SK-N-SH (cell line): Measurements from ENCODE around the gene F11. TPM values are rescaled to one million over a fixed set of nuclear protein-coding genes. Genes with fewer than 3 reads are reported as not detected.

Experiments
- CTCF ChIA-PET: fragments of 300-600, 350-600 bp; formaldehyde crosslinking; extraction: SDS; loops from one replicate; lab custom pipeline; 2021; lab: Yijun Ruan, JAX
- POLR2A ChIA-PET: fragments of 350-600 bp; sonication (Branson Sonifier 250); formaldehyde crosslinking; extraction: SDS; loops from one replicate; lab custom pipeline; 2020; ENCODE audit warnings: antibody characterized with exemption, inconsistent platforms; lab: Yijun Ruan, JAX
- DNase-seq: peaks from one replicate; pipeline ENCODE4 v3.0.0; 2012
- H2AFZ ChIP-seq: fragments of 200-600 bp; sonication (generic); 2 replicates; pipeline ENCODE4 v1.8.1; 2016; ENCODE audit warnings: antibody characterized with exemption, mild to moderate bottlenecking, low read depth
- H3F3A ChIP-seq: fragments of 200-600 bp; sonication (generic); replicated peaks from 2 replicates; pipeline ENCODE3; 2016; ENCODE audit warnings: antibody characterized with exemption, mild to moderate bottlenecking; ENCODE audit not compliant: insufficient read depth
- H3K27ac ChIP-seq, 2 experiments: fragments of 200-500 bp in 1 of 2; fragments of 200-600 bp in 1 of 2; sonication (Bioruptor generic) in 1 of 2; sonication (generic), shearing (Covaris generic) in 1 of 2; 2 replicates each; pipeline versions ENCODE4 v1.5.1 to v1.6.1; 2014 to 2016; ENCODE audit warnings: low read depth in 2 of 2, inconsistent platforms in 1 of 2, low read length in 1 of 2, mild to moderate bottlenecking in 1 of 2, mixed read lengths in 1 of 2
- H3K27me3 ChIP-seq: fragments of 200-600 bp; sonication (generic), shearing (Covaris generic); 2 replicates; pipeline ENCODE4 v1.6.1; 2016; ENCODE audit warnings: mixed run types; ENCODE audit not compliant: insufficient read depth
- H3K36me3 ChIP-seq, 2 experiments: fragments of 200-500 bp in 1 of 2; fragments of 200-600 bp in 1 of 2; sonication (Bioruptor generic) in 1 of 2; sonication (generic) in 1 of 2; replicated peaks in 1 of 2; 2 replicates each; pipeline versions ENCODE3 to v1.5.1; 2014 to 2016; ENCODE audit warnings: low read length in 1 of 2, mild to moderate bottlenecking in 1 of 2; ENCODE audit not compliant: insufficient read depth in 2 of 2, control insufficient read depth in 1 of 2
- H3K4me1 ChIP-seq, 2 experiments: fragments of 200-500 bp in 1 of 2; fragments of 200-600 bp in 1 of 2; sonication (Bioruptor generic) in 1 of 2; sonication (generic), shearing (Covaris generic) in 1 of 2; 2 replicates each; pipeline versions ENCODE4 v1.5.1 to v1.6.1; 2014 to 2016; ENCODE audit warnings: low read depth in 1 of 2, low read length in 1 of 2, mixed run types in 1 of 2; ENCODE audit not compliant: insufficient read depth in 2 of 2, control insufficient read depth in 1 of 2
- H3K4me2 ChIP-seq: fragments of 200-600 bp; sonication (generic), shearing (Covaris generic); 2 replicates; pipeline ENCODE4 v1.6.1; 2017; ENCODE audit warnings: mixed run types
- H3K4me3 ChIP-seq, 2 experiments: fragments of 200-500 bp in 1 of 2; fragments of 200-600 bp in 1 of 2; sonication (Bioruptor generic) in 1 of 2; sonication (generic), shearing (Covaris generic) in 1 of 2; 2 replicates each; pipeline versions ENCODE4 v1.5.1 to v1.8.1; 2014 to 2016; ENCODE audit warnings: low read depth in 2 of 2, inconsistent platforms in 1 of 2, low read length in 1 of 2, mild to moderate bottlenecking in 1 of 2, mixed read lengths in 1 of 2, moderate library complexity in 1 of 2
- H3K79me2 ChIP-seq: fragments of 200-600 bp; sonication (generic); 2 replicates; pipeline ENCODE4 v1.8.1; 2017; ENCODE audit warnings: mild to moderate bottlenecking; ENCODE audit not compliant: insufficient read depth
- H3K9ac ChIP-seq: fragments of 200-600 bp; sonication (generic); 2 replicates; pipeline ENCODE4 v1.6.1; 2017; ENCODE audit warnings: mixed run types
- H3K9me2 ChIP-seq: fragments of 200-600 bp; sonication (generic); 2 replicates; pipeline ENCODE4 v1.6.1; 2017; ENCODE audit warnings: mixed run types
- H3K9me3 ChIP-seq: fragments of 200-600 bp; sonication (generic); 2 replicates; pipeline ENCODE4 v1.6.1; 2017; ENCODE audit warnings: mixed run types, mild to moderate bottlenecking, moderate library complexity
- H4K20me1 ChIP-seq: fragments of 200-600 bp; sonication (generic); 2 replicates; pipeline ENCODE4 v1.6.1; 2017; ENCODE audit warnings: mild to moderate bottlenecking, mixed run types; ENCODE audit not compliant: insufficient read depth
- CHD2 ChIP-seq: fragments of 150-350 bp; IDR thresholded peaks from 2 replicates; pipeline ENCODE4 v1.6.1; 2018; ENCODE audit warnings: low read length; ENCODE audit not compliant: partially characterized antibody
- CTCF ChIP-seq: fragments of 200-600 bp; sonication (generic); IDR thresholded peaks from 2 replicates; pipeline ENCODE4 v1.6.1; 2017; ENCODE audit warnings: antibody characterized with exemption, mild to moderate bottlenecking, moderate library complexity
- ELF1 ChIP-seq: IDR thresholded peaks from 2 replicates; pipeline ENCODE4 v1.4.0; 2012
- FOSL2 ChIP-seq: IDR thresholded peaks from 2 replicates; pipeline ENCODE4 v1.4.0; 2012; ENCODE audit warnings: low read depth, mild to moderate bottlenecking, moderate library complexity, borderline replicate concordance
- FOXJ3 ChIP-seq: sonication (generic); formaldehyde crosslinking; IDR thresholded peaks from 2 replicates; pipeline ENCODE4 v1.5.1; 2020; ENCODE audit warnings: mild to moderate bottlenecking, missing genetic modification reagents
- FOXM1 ChIP-seq: IDR thresholded peaks from 2 replicates; pipeline ENCODE4 v1.4.0; 2012; ENCODE audit warnings: low read depth, mild to moderate bottlenecking
- GABPA ChIP-seq: IDR thresholded peaks from 2 replicates; pipeline ENCODE4 v1.4.0; 2012; ENCODE audit warnings: low read depth, mild to moderate bottlenecking
- JUND ChIP-seq: IDR thresholded peaks from 2 replicates; pipeline ENCODE4 v1.4.0; 2012
- MEF2A ChIP-seq: IDR thresholded peaks from 2 replicates; pipeline ENCODE4 v1.4.0; 2012; ENCODE audit warnings: low read depth, borderline replicate concordance
- MXI1 ChIP-seq: IDR thresholded peaks from 2 replicates; pipeline ENCODE4 v1.6.1; 2012; ENCODE audit warnings: mild to moderate bottlenecking, low read depth, low read length, improper control_type of control experiment
- NFIC ChIP-seq: IDR thresholded peaks from 2 replicates; pipeline ENCODE4 v1.4.0; 2012; ENCODE audit warnings: borderline replicate concordance
- NRF1 ChIP-seq: IDR thresholded peaks from 2 replicates; pipeline ENCODE4 v1.6.1; 2012; ENCODE audit warnings: low read depth, mild to moderate bottlenecking, low read length
- PBX3 ChIP-seq: IDR thresholded peaks from 2 replicates; pipeline ENCODE4; 2012
- POLR2AphosphoS5 ChIP-seq: IDR thresholded peaks from 2 replicates; pipeline ENCODE4 v1.6.1; 2012; ENCODE audit warnings: low read depth, low read length
- RCOR1 ChIP-seq: fragments of 150-350 bp; IDR thresholded peaks from 2 replicates; pipeline ENCODE4 v1.6.1; 2017; ENCODE audit warnings: antibody characterized with exemption, low read length
- REST ChIP-seq: IDR thresholded peaks from 2 replicates; pipeline ENCODE4 v1.6.1; 2012; ENCODE audit warnings: mild to moderate bottlenecking, low read depth, low read length, moderate library complexity
- RFX5 ChIP-seq: IDR thresholded peaks from 2 replicates; pipeline ENCODE4 v1.6.1; 2012; ENCODE audit warnings: mild to moderate bottlenecking, improper control_type of control experiment, low read length
- SIN3A ChIP-seq: IDR thresholded peaks from 2 replicates; pipeline ENCODE4 v1.6.1; 2012; ENCODE audit warnings: low read depth, mild to moderate bottlenecking, low read length, moderate library complexity, borderline replicate concordance
- TAF1 ChIP-seq: IDR thresholded peaks from 2 replicates; pipeline ENCODE4 v1.6.1; 2012; ENCODE audit warnings: low read depth, mild to moderate bottlenecking, low read length, moderate library complexity, borderline replicate concordance
- YY1 ChIP-seq: IDR thresholded peaks from 2 replicates; pipeline ENCODE4 v1.4.0; 2012; ENCODE audit warnings: low read depth, mild to moderate bottlenecking
- ZBTB33 ChIP-seq: IDR thresholded peaks from 2 replicates; pipeline ENCODE4 v1.4.0; 2012; ENCODE audit warnings: low read depth, borderline replicate concordance
- WGBS: methylation state at CpG from one replicate; pipeline ENCODE4 v1.1.6; 2017; ENCODE audit warnings: low lambda C conversion rate; 5-methylcytosine and 5-hydroxymethylcytosine counted together
- polyA plus RNA-seq, 3 experiments: library from polyadenylated mRNA; depleted of rRNA; stranded (reverse); fragments of >200 nt; gene quantifications; 2 replicates each; pipeline ENCODE4 v1.2.3, GENCODE V29; 2012

The F11 gene
- polyA plus RNA-seq, 1 of the 3 experiments (the other 2 are of a cell fraction): not detected

- Histone ChIP-seq H4K20me1 (no peaks in the 10 kb centered on the region), H3K79me2 (no peaks in the 10 kb centered on the region), H2AFZ (no peak overlapping the region), H3K4me1 (no peaks in the 10 kb centered on the region; a peak in 1 of 4 replicates), H3K36me3 (no peaks in the 10 kb centered on the region), H3K27me3 (no peaks in the 10 kb centered on the region), H3K4me2 (no peak overlapping the region), H3K9me2 (no peaks in the 10 kb centered on the region), H3K4me3 (no peak overlapping the region), H3K27ac (no peak overlapping the region), H3K9me3 (no peaks in the 10 kb centered on the region), H3K9ac (no peak overlapping the region), H3F3A (no peaks in the 10 kb centered on the region)
- TF ChIP-seq SIN3A (no peak), NFIC (no peak), GABPA (no peak), FOSL2 (no peak), RFX5 (no peak), YY1 (no peak), RCOR1 (no peak), MEF2A (no peak)
- ChIA-PET POLR2A (no interaction called here), CTCF (no interaction called here)
- no peak for DNase-seq
- 33% methylated on average over 2 of the region's 2 CpGs for WGBS
Measured at GRCh38 chr4:186243331-186243730, 22.7 kb upstream of the F11 start.

- Histone ChIP-seq H3K9me2 (no peaks in the 10 kb centered on the region), H3K9me3 (no peaks in the 10 kb centered on the region), H3K27ac (no peak overlapping the region), H2AFZ (no peak overlapping the region), H3K36me3 (no peaks in the 10 kb centered on the region), H3K79me2 (no peaks in the 10 kb centered on the region), H3K4me1 (no peaks in the 10 kb centered on the region; a peak in 1 of 4 replicates), H3K27me3 (no peaks in the 10 kb centered on the region), H3K4me2 (no peak overlapping the region), H3F3A (no peaks in the 10 kb centered on the region), H3K9ac (no peak overlapping the region), H3K4me3 (no peak overlapping the region), H4K20me1 (no peaks in the 10 kb centered on the region)
- 23% methylated on average over 5 of the region's 5 CpGs for WGBS
- ChIA-PET POLR2A (no interaction called here), CTCF (no interaction called here)
- DNase-seq: no peak
- no peak for TF ChIP-seq MXI1
- TF ChIP-seq FOXJ3 (CRISPR knock-in tag): no peak
- no peak for TF ChIP-seq RFX5
- TF ChIP-seq GABPA: no peak
- TF ChIP-seq FOXM1: no peak
- TF ChIP-seq REST: no peak
- no peak for TF ChIP-seq FOSL2
- no peak for TF ChIP-seq TAF1
- TF ChIP-seq CTCF: no peak
- TF ChIP-seq PBX3: no peak
- no peak for TF ChIP-seq ELF1
- no peak for TF ChIP-seq ZBTB33
- TF ChIP-seq POLR2AphosphoS5: no peak
- no peak for TF ChIP-seq NRF1
- TF ChIP-seq CHD2: no peak
- TF ChIP-seq SIN3A: no peak
- TF ChIP-seq JUND: no peak
Measured at GRCh38 chr4:186244835-186245234, 21.2 kb upstream of the F11 start.
